Measurements from ENCODE around the gene DNAAF8.
"Not testable (repeated sequence)": the region's sequence is repeated elsewhere in the genome, so short reads cannot be mapped to it uniquely, and the experiment has no call there.

DNAAF8 gene

GRCh38 chr16:4776141-4776705 is 41.9 kb downstream of the DNAAF8 start:
- Mint-ChIP-seq H3K36me3 (no peaks in the 10 kb centered on the region), H3K27me3 (no peaks in the 10 kb centered on the region), H3K9me3 (no peaks in the 10 kb centered on the region), H3K27ac (no peak overlapping the region), H3K4me3 (no peak overlapping the region), H3K4me1 (no peaks in the 10 kb centered on the region)

GRCh38 chr16:4777339-4778049 is 43.2 kb downstream of the DNAAF8 start:
- Mint-ChIP-seq H3K9me3 (no peaks in the 10 kb centered on the region), H3K4me1 (no peaks in the 10 kb centered on the region), H3K36me3 (no peaks in the 10 kb centered on the region), H3K4me3 (no peak overlapping the region), H3K27me3 (no peaks in the 10 kb centered on the region), H3K27ac (no peak overlapping the region)

GRCh38 chr16:4778050-4778392 is 43.7 kb downstream of the DNAAF8 start:
- H3K27me3 Mint-ChIP-seq, result no peaks in the 10 kb centered on the region
- no peaks in the 10 kb centered on the region for H3K36me3 Mint-ChIP-seq
- H3K4me1 Mint-ChIP-seq, result no peaks in the 10 kb centered on the region
- no peaks in the 10 kb centered on the region for H3K9me3 Mint-ChIP-seq
- H3K4me3 Mint-ChIP-seq, result no peak overlapping the region
- no peak overlapping the region for H3K27ac Mint-ChIP-seq

- Mint-ChIP-seq H3K4me1 (no peaks in the 10 kb centered on the region), H3K4me3 (no peak overlapping the region), H3K27me3 (no peaks in the 10 kb centered on the region), H3K36me3 (no peaks in the 10 kb centered on the region), H3K27ac (no peak overlapping the region), H3K9me3 (no peaks in the 10 kb centered on the region)
Observed at GRCh38 chr16:4780235-4780634, 45.9 kb downstream of the DNAAF8 start.

- no peaks in the 10 kb centered on the region for H3K9me3 Mint-ChIP-seq
- H3K4me1 Mint-ChIP-seq, result no peaks in the 10 kb centered on the region
- H3K27me3 Mint-ChIP-seq, result no peaks in the 10 kb centered on the region
- no peaks in the 10 kb centered on the region for H3K36me3 Mint-ChIP-seq
- no peak overlapping the region for H3K4me3 Mint-ChIP-seq
- H3K27ac Mint-ChIP-seq, result no peak overlapping the region
Observed at GRCh38 chr16:4783251-4783950, 49.1 kb downstream of the DNAAF8 start.

- H3K9me3 Mint-ChIP-seq, result no peaks in the 10 kb centered on the region
- H3K27ac Mint-ChIP-seq, result no peak overlapping the region
- no peak overlapping the region for H3K4me3 Mint-ChIP-seq
- H3K27me3 Mint-ChIP-seq, result no peaks in the 10 kb centered on the region
- H3K36me3 Mint-ChIP-seq, result no peaks in the 10 kb centered on the region
- no peaks in the 10 kb centered on the region for H3K4me1 Mint-ChIP-seq
Observed at GRCh38 chr16:4783951-4784336, 49.6 kb downstream of the DNAAF8 start.

- not testable (repeated sequence) for H3K27me3 Mint-ChIP-seq, H3K27ac Mint-ChIP-seq, H3K36me3 Mint-ChIP-seq, H3K4me1 Mint-ChIP-seq, H3K4me3 Mint-ChIP-seq, H3K9me3 Mint-ChIP-seq
Observed at GRCh38 chr16:4784444-4784987, 50.2 kb downstream of the DNAAF8 start.

- Mint-ChIP-seq H3K36me3 (no peaks in the 10 kb centered on the region), H3K27ac (no peak overlapping the region), H3K4me1 (no peaks in the 10 kb centered on the region), H3K4me3 (no peak overlapping the region), H3K27me3 (no peaks in the 10 kb centered on the region), H3K9me3 (no peaks in the 10 kb centered on the region)
Observed at GRCh38 chr16:4785758-4786433, 51.6 kb downstream of the DNAAF8 start.

- Mint-ChIP-seq H3K4me1 (no peaks in the 10 kb centered on the region), H3K27me3 (no peaks in the 10 kb centered on the region), H3K9me3 (no peaks in the 10 kb centered on the region), H3K36me3 (no peaks in the 10 kb centered on the region), H3K4me3 (no peak overlapping the region), H3K27ac (no peak overlapping the region)
Observed at GRCh38 chr16:4787068-4787467, 52.7 kb downstream of the DNAAF8 start.

- no peaks in the 10 kb centered on the region for H3K9me3 Mint-ChIP-seq
- no peak within 1 kb of the TSS for H3K4me3 Mint-ChIP-seq
- no peak within 1 kb of the TSS for H3K27ac Mint-ChIP-seq
- no peaks in the 10 kb centered on the region for H3K4me1 Mint-ChIP-seq
- H3K36me3 Mint-ChIP-seq, result no peaks in the 10 kb centered on the region
- H3K27me3 Mint-ChIP-seq, result no peaks in the 10 kb centered on the region
Observed at GRCh38 chr16:4787627-4788482, 53.5 kb downstream of the DNAAF8 start, which contains the start of gene SEPTIN12. SEPTIN12 (minus strand) TSS chr16:4788345; CDS start chr16:4787645, 700 bp downstream.

- Mint-ChIP-seq H3K27ac (no peak overlapping the region), H3K27me3 (no peaks in the 10 kb centered on the region), H3K4me3 (no peak overlapping the region), H3K36me3 (no peaks in the 10 kb centered on the region), H3K9me3 (no peaks in the 10 kb centered on the region), H3K4me1 (no peaks in the 10 kb centered on the region)
Observed at GRCh38 chr16:4788489-4788889, 54.2 kb downstream of the DNAAF8 start.

GRCh38 chr16:4788910-4789309 is 54.6 kb downstream of the DNAAF8 start:
- Mint-ChIP-seq H3K4me3 (no peak overlapping the region), H3K36me3 (no peaks in the 10 kb centered on the region), H3K27me3 (no peaks in the 10 kb centered on the region), H3K27ac (no peak overlapping the region), H3K9me3 (no peaks in the 10 kb centered on the region), H3K4me1 (no peaks in the 10 kb centered on the region)

- Mint-ChIP-seq H3K27ac (no peak overlapping the region), H3K27me3 (no peaks in the 10 kb centered on the region), H3K4me3 (no peak overlapping the region), H3K9me3 (no peaks in the 10 kb centered on the region), H3K4me1 (no peaks in the 10 kb centered on the region), H3K36me3 (no peaks in the 10 kb centered on the region)
Observed at GRCh38 chr16:4790261-4790660, 55.9 kb downstream of the DNAAF8 start.

GRCh38 chr16:4790871-4791270 is 56.5 kb downstream of the DNAAF8 start:
- no peak overlapping the region for H3K4me3 Mint-ChIP-seq
- no peaks in the 10 kb centered on the region for H3K4me1 Mint-ChIP-seq
- H3K36me3 Mint-ChIP-seq, result no peaks in the 10 kb centered on the region
- H3K27me3 Mint-ChIP-seq, result no peaks in the 10 kb centered on the region
- no peak overlapping the region for H3K27ac Mint-ChIP-seq
- no peaks in the 10 kb centered on the region for H3K9me3 Mint-ChIP-seq

GRCh38 chr16:4792951-4793513 is 58.7 kb downstream of the DNAAF8 start:
- no peaks in the 10 kb centered on the region for H3K9me3 Mint-ChIP-seq
- H3K27ac Mint-ChIP-seq, result no peak overlapping the region
- no peak overlapping the region for H3K4me3 Mint-ChIP-seq
- no peaks in the 10 kb centered on the region for H3K27me3 Mint-ChIP-seq
- no peaks in the 10 kb centered on the region for H3K36me3 Mint-ChIP-seq
- H3K4me1 Mint-ChIP-seq, result no peaks in the 10 kb centered on the region

Measured in activated naive CD4-positive, alpha-beta T cell treated with anti-CD3 and anti-CD28 coated beads, Interleukin-2, amount 50 U/mL, for 24 hours (primary cell).